Measurements from ENCODE around the gene PDE9A. TPM values are rescaled to one million over a fixed set of nuclear protein-coding genes. Genes with fewer than 3 reads are reported as not detected.

PDE9A gene
- total RNA-seq, 3 donors from 2014 or later, result 3.0 to 14.7 (median 10.5) TPM

- Histone ChIP-seq H3K36me3 (no peaks in the 10 kb centered on the region), H3K9me3 (no peaks in the 10 kb centered on the region), H3K27ac (no peak overlapping the region), H3K4me3 (no peak overlapping the region), H3K4me1 (no peaks in the 10 kb centered on the region), H3K27me3 (no peaks in the 10 kb centered on the region)
- no peak for TF ChIP-seq POLR2AphosphoS5 (IDR thresholded peaks at IDR 0.05)
- intact Hi-C loops (cut with DNase I; ENCODE audit: low total_unique reads), result no loop called here
- DNase-seq (ENCODE audit: low spot score in 2 of 2), result no peak
These were observed 37.2 kb downstream of the PDE9A start for GRCh38 chr21:42690586-42690985.

GRCh38 chr21:42691901-42692559, 38.6 kb downstream of the PDE9A start:
- intact Hi-C loops (cut with DNase I; ENCODE audit: low total_unique reads), result no loop called here
- Histone ChIP-seq H3K4me3 (no peak overlapping the region), H3K9me3 (no peaks in the 10 kb centered on the region), H3K27me3 (no peaks in the 10 kb centered on the region), H3K27ac (no peak overlapping the region), H3K36me3 (no peaks in the 10 kb centered on the region), H3K4me1 (no peaks in the 10 kb centered on the region)
- no peak for DNase-seq (ENCODE audit: low spot score in 2 of 2)
- no peak for TF ChIP-seq POLR2A (IDR thresholded peaks at IDR 0.05)
- TF ChIP-seq CTCF (IDR thresholded peaks at IDR 0.05), result no peak
- no peak for TF ChIP-seq POLR2AphosphoS5 (IDR thresholded peaks at IDR 0.05)

- H3K4me1 ChIP-seq, result no peaks in the 10 kb centered on the region
- no peak overlapping the region for H3K4me3 ChIP-seq
- no peaks in the 10 kb centered on the region for H3K9me3 ChIP-seq
- H3K27ac ChIP-seq, result no peak overlapping the region
- TF ChIP-seq CTCF (IDR thresholded peaks at IDR 0.05) (no peak), POLR2AphosphoS5 (IDR thresholded peaks at IDR 0.05) (no peak), POLR2A (IDR thresholded peaks at IDR 0.05) (no peak)
- H3K36me3 ChIP-seq, result no peaks in the 10 kb centered on the region
- DNase-seq (ENCODE audit: low spot score in 2 of 2), result no peak
- no peaks in the 10 kb centered on the region for H3K27me3 ChIP-seq
- intact Hi-C loops (cut with DNase I; ENCODE audit: low total_unique reads), result no loop called here
These were observed 39.3 kb downstream of the PDE9A start for GRCh38 chr21:42692688-42693087.

GRCh38 chr21:42694751-42695696, 41.6 kb downstream of the PDE9A start:
- DNase-seq (ENCODE audit: low spot score in 2 of 2), result no peak
- no peaks in the 10 kb centered on the region for H3K4me1 ChIP-seq
- H3K36me3 ChIP-seq, result no peaks in the 10 kb centered on the region
- intact Hi-C loops (cut with DNase I; ENCODE audit: low total_unique reads), result no loop called here
- no peaks in the 10 kb centered on the region for H3K27me3 ChIP-seq
- peak overlapping the region in 1 of 2 donors; percentile 38 for H3K27ac ChIP-seq
- H3K9me3 ChIP-seq, result no peaks in the 10 kb centered on the region
- TF ChIP-seq CTCF (IDR thresholded peaks at IDR 0.05) (no peak), POLR2A (IDR thresholded peaks at IDR 0.05) (no peak), POLR2AphosphoS5 (IDR thresholded peaks at IDR 0.05) (no peak)
- H3K4me3 ChIP-seq, result no peak overlapping the region

GRCh38 chr21:42695697-42696380, 42.4 kb downstream of the PDE9A start:
- no peaks in the 10 kb centered on the region for H3K9me3 ChIP-seq
- TF ChIP-seq POLR2AphosphoS5 (IDR thresholded peaks at IDR 0.05), result no peak
- no peak for TF ChIP-seq CTCF (IDR thresholded peaks at IDR 0.05)
- no peaks in the 10 kb centered on the region for H3K4me1 ChIP-seq
- H3K4me3 ChIP-seq, result no peak overlapping the region
- intact Hi-C loops (cut with DNase I; ENCODE audit: low total_unique reads), result no loop called here
- H3K36me3 ChIP-seq, result no peaks in the 10 kb centered on the region
- DNase-seq (ENCODE audit: low spot score in 2 of 2), result no peak
- no peaks in the 10 kb centered on the region for H3K27me3 ChIP-seq
- peak overlapping the region in 1 of 2 donors; percentile 43 for H3K27ac ChIP-seq

Measured in breast epithelium (tissue), 4 donors.